ENCODE measurements around the gene LRP5. TPM values are rescaled to one million over a fixed set of nuclear protein-coding genes. Genes with fewer than 3 reads are reported as not detected.

LRP5 gene
- total and polyA plus RNA-seq, 9 of the 15 experiments (the other 6 are each of a cell fraction or from before 2014, with no cell fraction given) = 0.48 to 44.2 (median 13.5) TPM

- TF ChIP-seq ZNF57 (CRISPR knock-in tag; IDR thresholded peaks at IDR 0.05) = no peak
- TF ChIP-seq SAFB2 (IDR thresholded peaks at IDR 0.05; ENCODE audit: borderline replicate concordance, low read depth, low read length, severe bottlenecking) = no peak
- TF ChIP-seq NCOA1 (IDR thresholded peaks at IDR 0.05; ENCODE audit: low read depth) = no peak
Observed at GRCh38 chr11:68375337-68375736, 62.9 kb downstream of the LRP5 start (continued).

- Histone ChIP-seq H3K9me3 (replicated peaks; ENCODE audit: control insufficient read depth, insufficient read depth, low read depth, low read length) (no peaks in the 10 kb centered on the region), H3K27me3 (ENCODE audit: control insufficient read depth in 2 of 2, insufficient read depth in 2 of 2, low read length in 2 of 2) (no peaks in the 10 kb centered on the region), H3K4me1 (replicated peaks in 1 of 2; ENCODE audit: control insufficient read depth in 2 of 2, insufficient read depth in 2 of 2, low read length in 2 of 2) (peaks cover 0 to 47% of the 10 kb centered on the region in 2 experiments; a peak in 2 of 5 replicates), H2AFZ (ENCODE audit: low read depth, low read length) (no peak overlapping the region), H3K4me2 (ENCODE audit: insufficient read depth, low read length) (no peak overlapping the region), H3K36me3 (ENCODE audit: control insufficient read depth, insufficient read depth, low read length) (peaks cover 17% of the 10 kb centered on the region; the same call in 2 of the 3 replicates), H3K9ac (ENCODE audit: insufficient read depth in 1 of 2, low read depth in 2 of 2, low read length in 2 of 2) (0 out of 4 replicates have a peak overlapping the region, but pooled peaks of 1 of the 2 experiments have one; percentile 76), H3K9me1 (ENCODE audit: control insufficient read depth, insufficient read depth, low read length) (no peaks in the 10 kb centered on the region), H4K20me1 (replicated peaks; ENCODE audit: control insufficient read depth, insufficient read depth, low read length) (no peaks in the 10 kb centered on the region), H3K4me3 (no peak overlapping the region), H3K27ac (ENCODE audit: extremely low read depth, low read depth, low read length) (no peak overlapping the region), H3K79me2 (ENCODE audit: control insufficient read depth, insufficient read depth, low read length) (no peaks in the 10 kb centered on the region)
- in situ Hi-C loops (cut with MboI) (no loop called here), intact Hi-C loops (cut with micrococcal nuclease) (no loop called here)
- no peak for FAIRE-seq
- no TSS peak for BruUV-seq (replicated peaks)
- ChIA-PET CTCF (ENCODE audit: low intra/inter-chr PET ratio) (no interaction called here), POLR2A (interaction anchor here (1.0 to 1.8 kb wide), 3 partner anchors 11 to 60 kb away, joined by 3 to 6 read pairs (median 3); no protein-coding TSS in a partner anchor)
- ATAC-seq = peak; percentile 31; the same call in 2 of the 3 replicates
- peak in 1 of 4 experiments; percentile 14 for DNase-seq (ENCODE audit: extremely low read depth in 1 of 4, low spot score in 3 of 4)
- 47% methylated on average over 10 of the region's 14 CpGs for WGBS (ENCODE audit: insufficient coverage, low coverage, missing lambda C conversion rate)
- TF ChIP-seq POLR2AphosphoS2 (IDR thresholded peaks at IDR 0.05; ENCODE audit: low read length) = no peak
- TF ChIP-seq RAD21 (CRISPR knock-in tag; conservative IDR thresholded peaks at IDR 0.05 in 1 of 2, IDR thresholded peaks at IDR 0.05 in 1 of 2) = no peak
- TF ChIP-seq BHLHE40 (IDR thresholded peaks at IDR 0.05; ENCODE audit: low read length) = no peak
- TF ChIP-seq ETV1 (tag; conservative IDR thresholded peaks at IDR 0.05; ENCODE audit: low read depth) = no peak
- no peak for TF ChIP-seq BRF2 (IDR thresholded peaks at IDR 0.05; ENCODE audit: borderline replicate concordance, insufficient read depth, insufficient read length)
- no peak for TF ChIP-seq EGR1 (conservative IDR thresholded peaks at IDR 0.05)
- no peak for TF ChIP-seq MAX (CRISPR knock-in tag; IDR thresholded peaks at IDR 0.05)
- TF ChIP-seq CUX1 (CRISPR knock-in tag; IDR thresholded peaks at IDR 0.05) = no peak
- 0 out of 2 replicates have a peak, but pooled peaks have one; percentile 19 for TF ChIP-seq CXXC5 (CRISPR knock-in tag; IDR thresholded peaks at IDR 0.05)
- TF ChIP-seq NFYB (IDR thresholded peaks at IDR 0.05; ENCODE audit: extremely low read depth, insufficient read length) = no peak
- no peak for TF ChIP-seq GABPB2 (CRISPR knock-in tag; conservative IDR thresholded peaks at IDR 0.05)
- 0 out of 2 replicates have a peak, but pooled peaks have one; percentile 31 for TF ChIP-seq SMAD4 (CRISPR knock-in tag; conservative IDR thresholded peaks at IDR 0.05)
Observed at GRCh38 chr11:68375766-68376165, 63.4 kb downstream of the LRP5 start.

Measured in K562 (cell line).